Activated CD8-positive, alpha-beta memory T cell treated with anti-CD3 and anti-CD28 coated beads, Interleukin-2, amount 50 U/mL, for 1 hour (primary cell): ENCODE data around the gene CHRNG.
"Not testable (repeated sequence)": the region's sequence is repeated elsewhere in the genome, so short reads cannot be mapped to it uniquely, and the experiment has no call there.

Source experiments
- DNase-seq: peaks from one replicate; pipeline ENCODE4 v3.0.0-alpha.2; 2020; ENCODE audit errors: extremely low read depth

The CHRNG gene

DNA sequence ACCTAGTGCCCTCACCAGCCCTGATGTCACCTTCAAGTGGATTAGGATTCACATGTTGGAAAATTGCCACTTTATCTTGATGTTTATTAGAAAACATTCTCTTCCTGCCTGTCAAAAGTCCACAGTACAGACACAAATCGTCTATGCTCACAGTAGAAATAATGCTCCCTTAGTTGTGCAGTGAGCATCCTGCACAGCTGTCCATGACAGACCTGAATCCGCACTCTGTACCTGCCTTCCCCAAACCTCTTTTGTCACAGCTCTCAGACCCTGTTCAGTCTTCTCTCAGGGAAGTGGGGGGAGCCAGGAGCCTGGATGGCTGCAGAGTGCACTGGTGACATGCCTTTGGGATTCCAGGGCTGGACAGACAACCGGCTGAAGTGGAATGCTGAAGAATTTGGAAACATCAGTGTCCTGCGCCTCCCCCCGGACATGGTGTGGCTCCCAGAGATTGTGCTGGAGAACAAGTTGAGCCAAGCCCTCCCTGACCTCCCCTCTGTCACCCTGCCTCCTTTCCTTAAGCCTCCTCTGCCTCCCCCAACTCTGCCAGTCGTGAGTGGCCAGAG lies 11.5 kb upstream of the CHRNG start:
- no peak for DNase-seq

DNA sequence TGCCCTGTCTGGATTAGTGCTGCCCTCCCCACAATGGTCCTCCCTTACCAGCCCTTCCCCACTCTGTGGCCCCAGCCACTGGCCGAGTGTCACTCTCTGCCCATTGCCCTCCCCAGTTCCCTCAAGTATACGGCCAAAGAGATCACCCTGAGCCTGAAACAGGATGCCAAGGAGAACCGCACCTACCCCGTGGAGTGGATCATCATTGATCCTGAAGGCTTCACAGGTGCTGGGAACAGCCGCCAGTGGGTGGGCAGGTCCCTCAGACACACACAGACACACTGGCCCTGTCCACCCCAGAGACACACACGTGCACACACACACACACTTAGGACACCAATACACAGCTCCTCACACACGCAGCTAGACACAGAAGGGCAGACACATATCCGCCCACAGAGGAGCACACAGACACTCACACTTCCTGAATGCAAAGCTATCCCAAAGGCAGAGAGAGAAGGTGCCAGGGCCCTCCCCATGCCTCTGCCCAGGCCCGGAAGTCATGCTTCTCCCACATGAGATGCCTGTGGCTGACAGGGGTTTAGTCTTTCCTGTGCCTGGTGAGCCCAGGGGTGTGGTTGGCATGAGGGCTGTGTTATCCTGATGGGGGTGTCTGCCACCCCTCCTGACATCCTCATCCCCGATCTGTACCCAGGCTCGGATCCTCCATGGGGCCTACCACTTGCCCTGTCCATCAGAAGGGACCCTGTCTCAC lies 10.6 kb upstream of the CHRNG start:
- no peak for DNase-seq

DNA sequence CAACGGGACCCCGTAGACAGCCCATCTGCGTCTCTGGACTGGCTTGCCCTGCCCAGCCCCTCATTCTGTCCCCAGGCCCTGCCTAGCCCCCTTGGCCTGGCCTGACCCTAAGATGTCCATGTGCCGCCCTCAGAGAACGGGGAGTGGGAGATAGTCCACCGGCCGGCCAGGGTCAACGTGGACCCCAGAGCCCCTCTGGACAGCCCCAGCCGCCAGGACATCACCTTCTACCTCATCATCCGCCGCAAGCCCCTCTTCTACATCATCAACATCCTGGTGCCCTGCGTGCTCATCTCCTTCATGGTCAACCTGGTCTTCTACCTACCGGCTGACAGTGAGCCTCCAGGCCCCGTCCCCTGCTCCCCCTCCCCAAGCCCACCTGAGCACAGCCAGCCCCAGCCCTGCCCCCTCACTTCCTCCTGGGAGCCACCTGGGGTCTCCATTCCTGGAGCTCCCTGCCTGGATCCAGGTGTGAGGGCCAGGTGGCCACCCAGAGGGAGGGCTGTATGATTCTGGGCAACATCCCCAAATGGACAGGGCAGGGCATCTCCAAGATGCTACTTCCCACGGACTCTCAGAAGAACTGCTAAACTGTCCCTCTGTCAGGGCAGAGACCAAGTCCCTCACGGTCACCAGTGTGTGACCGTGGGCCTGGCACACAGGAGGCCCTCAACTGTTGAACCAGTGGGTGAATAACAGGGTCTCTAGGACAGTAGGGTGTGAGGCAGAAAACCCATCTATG lies 9.5 kb upstream of the CHRNG start:
- no peak for DNase-seq

GRCh38 chr2:232530626-232531260 lies 8.7 kb upstream of the CHRNG start:
- no peak for DNase-seq

- no peak for DNase-seq
Measured at GRCh38 chr2:232532419-232532818, 7.1 kb upstream of the CHRNG start.

GRCh38 chr2:232532821-232533220 lies 6.7 kb upstream of the CHRNG start:
- DNase-seq = not testable (repeated sequence)

DNA sequence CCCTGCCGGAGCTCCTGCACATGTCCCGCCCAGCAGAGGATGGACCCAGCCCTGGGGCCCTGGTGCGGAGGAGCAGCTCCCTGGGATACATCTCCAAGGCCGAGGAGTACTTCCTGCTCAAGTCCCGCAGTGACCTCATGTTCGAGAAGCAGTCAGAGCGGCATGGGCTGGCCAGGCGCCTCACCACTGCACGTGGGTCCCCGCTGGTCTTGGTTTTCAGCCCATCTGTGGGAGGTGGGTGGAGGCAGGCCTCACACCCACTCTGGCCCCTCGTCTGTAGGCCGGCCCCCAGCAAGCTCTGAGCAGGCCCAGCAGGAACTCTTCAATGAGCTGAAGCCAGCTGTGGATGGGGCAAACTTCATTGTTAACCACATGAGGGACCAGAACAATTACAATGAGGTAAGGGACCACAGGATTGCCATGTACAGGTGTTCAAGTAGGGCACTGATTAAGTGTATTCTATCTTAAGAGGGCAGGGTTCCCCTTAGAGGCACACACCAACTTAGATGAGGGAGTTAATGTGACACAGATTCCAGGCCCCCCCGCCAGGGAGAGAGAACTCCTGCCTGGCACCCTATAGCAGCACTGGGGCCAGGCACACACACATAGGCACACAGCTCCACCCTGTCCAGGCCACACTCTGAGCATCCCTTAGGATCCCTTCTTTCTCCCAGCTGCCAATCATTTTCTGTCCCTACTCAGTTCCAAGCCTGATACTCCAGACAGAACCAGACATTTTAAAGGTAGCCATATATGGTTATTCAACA lies 5.4 kb upstream of the CHRNG start:
- no peak for DNase-seq

GRCh38 chr2:232534940-232535651 lies 4.4 kb upstream of the CHRNG start:
- no peak for DNase-seq

DNA sequence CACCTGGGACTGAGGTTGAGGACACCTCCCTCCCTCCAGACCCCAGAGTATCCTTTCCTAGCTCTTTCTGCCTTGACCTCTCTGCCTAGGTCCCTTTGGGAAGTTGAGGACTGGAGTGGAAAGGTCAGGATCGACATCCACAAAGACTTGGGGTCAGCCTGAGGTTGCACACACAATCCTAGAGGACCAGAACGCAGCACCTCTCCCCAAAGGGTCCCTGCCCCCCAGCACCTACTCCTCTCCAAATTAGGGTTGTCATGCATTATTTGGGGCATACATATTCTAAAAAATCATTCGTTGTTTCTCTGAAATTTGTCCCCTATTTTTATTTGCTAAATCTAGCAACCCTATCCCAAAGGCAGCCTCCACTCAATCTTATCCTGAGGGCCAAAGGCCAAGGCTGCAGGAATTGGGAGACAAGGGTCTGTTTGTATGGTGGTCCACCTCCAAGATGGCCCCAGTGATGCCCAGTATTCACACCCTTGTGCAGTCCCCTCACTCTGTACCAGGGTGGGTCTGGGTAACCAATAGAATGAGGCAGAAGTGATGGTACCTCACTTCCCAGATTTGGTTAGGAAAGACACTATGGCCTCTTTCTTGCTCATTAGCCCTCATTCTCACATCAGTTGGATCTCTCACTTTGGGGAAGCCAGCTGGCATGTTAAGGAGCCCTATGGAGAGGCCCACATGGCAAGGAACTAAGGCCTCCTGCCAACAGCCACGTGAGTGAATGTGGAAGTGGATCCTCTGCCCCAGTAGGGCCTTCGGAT lies 3.5 kb upstream of the CHRNG start:
- DNase-seq = no peak

DNA sequence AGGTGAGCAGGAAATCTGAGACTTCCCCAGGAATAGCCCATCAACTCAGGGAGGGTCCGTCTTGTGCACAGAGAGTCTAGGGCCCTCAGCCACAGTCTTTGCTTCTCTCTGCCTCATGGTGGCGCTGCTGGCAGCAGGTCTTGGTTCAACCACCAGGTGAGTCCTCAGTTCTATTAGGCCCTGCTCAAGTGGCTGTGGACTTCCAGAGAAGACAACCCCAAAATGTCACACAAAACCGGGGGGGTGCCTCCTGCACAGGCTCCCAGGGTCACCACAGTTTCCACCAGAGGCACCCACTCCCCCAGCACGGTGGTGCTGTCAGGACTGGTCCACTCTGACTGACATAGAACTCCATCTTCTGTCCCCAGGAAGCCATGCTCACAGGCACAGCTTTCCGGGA lies 2.4 kb upstream of the CHRNG start:
- DNase-seq = no peak

GRCh38 chr2:232537499-232537898 lies 2.0 kb upstream of the CHRNG start:
- no peak for DNase-seq

DNA sequence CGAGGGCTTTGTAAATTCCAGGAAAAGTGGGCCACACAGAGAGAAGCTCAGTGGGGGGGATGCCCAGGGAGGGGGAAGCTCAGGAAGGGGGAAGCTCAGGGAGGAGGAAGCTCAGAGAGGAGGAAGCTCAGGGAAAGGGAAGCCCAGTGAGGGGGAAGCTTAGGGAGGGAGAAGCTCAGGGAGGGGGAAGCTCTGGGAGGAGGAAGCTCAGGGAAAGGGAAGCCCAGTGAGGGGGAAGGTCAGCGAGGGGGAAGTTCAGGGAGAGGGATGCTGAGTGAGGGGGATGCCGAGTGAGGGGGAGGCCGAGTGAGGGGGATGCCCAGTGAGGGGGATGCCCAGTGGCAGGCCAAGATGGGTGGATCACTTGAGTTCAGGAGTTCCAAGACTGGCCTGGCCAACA lies 821 bp upstream of the CHRNG start:
- no peak for DNase-seq

- no peak for DNase-seq
Measured at GRCh38 chr2:232540441-232541041, 1.0 kb downstream of the CHRNG start.

DNA sequence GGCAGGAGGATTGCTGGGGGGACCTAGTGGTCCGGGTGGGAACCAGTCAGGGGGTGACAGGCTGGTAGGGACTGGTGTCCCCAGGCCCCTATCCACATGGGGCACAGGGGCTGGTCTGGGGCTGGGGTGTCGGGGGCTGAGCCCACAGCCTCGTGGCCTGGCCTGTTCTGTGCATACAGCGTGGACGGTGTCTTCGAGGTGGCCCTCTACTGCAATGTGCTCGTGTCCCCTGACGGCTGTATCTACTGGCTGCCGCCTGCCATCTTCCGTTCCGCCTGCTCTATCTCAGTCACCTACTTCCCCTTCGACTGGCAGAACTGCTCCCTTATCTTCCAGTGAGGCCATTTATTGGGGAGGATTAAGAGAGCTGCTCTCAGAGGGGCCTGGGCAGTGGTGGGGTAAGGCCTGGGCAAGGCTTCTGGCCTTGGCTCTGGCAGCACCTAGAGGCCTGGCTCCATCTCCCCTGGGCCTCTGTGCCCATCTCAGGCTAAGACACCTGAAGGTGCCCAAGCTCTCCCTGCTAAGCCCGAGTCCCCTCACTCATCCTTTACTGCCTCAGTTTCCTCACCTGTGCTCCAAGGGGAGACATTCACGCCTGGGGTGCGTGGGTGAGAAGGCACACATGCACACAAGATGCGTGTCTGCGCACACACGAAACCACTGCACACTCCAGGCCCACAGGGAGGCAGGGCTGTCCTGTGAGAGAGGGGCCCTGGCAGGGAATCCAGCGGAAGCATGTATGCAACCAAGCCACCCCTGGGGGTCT lies 1.9 kb downstream of the CHRNG start:
- no peak for DNase-seq

GRCh38 chr2:232541961-232542714 lies 2.6 kb downstream of the CHRNG start:
- no peak for DNase-seq

GRCh38 chr2:232542715-232543467 lies 3.4 kb downstream of the CHRNG start:
- DNase-seq = no peak

- no peak for DNase-seq
Measured at GRCh38 chr2:232543491-232543890, 4.0 kb downstream of the CHRNG start.
